Measurements from ENCODE around the gene JAKMIP1.

Gene JAKMIP1

DNA sequence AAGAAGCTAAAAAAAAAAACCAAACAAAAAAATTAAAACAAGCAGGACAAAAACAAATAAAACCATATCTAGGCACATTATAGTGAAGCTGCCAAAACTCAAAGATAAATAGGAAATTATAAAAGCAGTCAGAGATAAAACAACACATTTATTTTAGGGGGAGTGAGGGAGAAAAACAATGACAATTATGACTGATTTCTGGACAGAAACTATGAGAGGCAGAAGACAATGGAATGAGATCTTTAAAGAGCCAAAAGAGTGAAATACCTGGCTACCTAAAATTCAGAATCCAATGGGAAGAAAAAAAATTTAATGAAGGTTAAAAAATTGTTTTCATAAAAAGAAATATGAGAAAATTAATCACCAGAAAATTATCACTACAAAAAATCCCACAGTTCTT is 215.5 kb downstream of the JAKMIP1 start:
- TF ChIP-seq, protein P1, sequence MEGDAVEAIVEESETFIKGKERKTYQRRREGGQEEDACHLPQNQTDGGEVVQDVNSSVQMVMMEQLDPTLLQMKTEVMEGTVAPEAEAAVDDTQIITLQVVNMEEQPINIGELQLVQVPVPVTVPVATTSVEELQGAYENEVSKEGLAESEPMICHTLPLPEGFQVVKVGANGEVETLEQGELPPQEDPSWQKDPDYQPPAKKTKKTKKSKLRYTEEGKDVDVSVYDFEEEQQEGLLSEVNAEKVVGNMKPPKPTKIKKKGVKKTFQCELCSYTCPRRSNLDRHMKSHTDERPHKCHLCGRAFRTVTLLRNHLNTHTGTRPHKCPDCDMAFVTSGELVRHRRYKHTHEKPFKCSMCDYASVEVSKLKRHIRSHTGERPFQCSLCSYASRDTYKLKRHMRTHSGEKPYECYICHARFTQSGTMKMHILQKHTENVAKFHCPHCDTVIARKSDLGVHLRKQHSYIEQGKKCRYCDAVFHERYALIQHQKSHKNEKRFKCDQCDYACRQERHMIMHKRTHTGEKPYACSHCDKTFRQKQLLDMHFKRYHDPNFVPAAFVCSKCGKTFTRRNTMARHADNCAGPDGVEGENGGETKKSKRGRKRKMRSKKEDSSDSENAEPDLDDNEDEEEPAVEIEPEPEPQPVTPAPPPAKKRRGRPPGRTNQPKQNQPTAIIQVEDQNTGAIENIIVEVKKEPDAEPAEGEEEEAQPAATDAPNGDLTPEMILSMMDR (IDR thresholded peaks at IDR 0.05; ENCODE audit: low read depth, low read length, missing control alignments) = no peak
- no peak for DNase-seq (ENCODE audit: extremely low read depth, low read depth)
- H3K4me3 ChIP-seq (replicated peaks; ENCODE audit: low read depth, low read length) = no peak overlapping the region

DNA sequence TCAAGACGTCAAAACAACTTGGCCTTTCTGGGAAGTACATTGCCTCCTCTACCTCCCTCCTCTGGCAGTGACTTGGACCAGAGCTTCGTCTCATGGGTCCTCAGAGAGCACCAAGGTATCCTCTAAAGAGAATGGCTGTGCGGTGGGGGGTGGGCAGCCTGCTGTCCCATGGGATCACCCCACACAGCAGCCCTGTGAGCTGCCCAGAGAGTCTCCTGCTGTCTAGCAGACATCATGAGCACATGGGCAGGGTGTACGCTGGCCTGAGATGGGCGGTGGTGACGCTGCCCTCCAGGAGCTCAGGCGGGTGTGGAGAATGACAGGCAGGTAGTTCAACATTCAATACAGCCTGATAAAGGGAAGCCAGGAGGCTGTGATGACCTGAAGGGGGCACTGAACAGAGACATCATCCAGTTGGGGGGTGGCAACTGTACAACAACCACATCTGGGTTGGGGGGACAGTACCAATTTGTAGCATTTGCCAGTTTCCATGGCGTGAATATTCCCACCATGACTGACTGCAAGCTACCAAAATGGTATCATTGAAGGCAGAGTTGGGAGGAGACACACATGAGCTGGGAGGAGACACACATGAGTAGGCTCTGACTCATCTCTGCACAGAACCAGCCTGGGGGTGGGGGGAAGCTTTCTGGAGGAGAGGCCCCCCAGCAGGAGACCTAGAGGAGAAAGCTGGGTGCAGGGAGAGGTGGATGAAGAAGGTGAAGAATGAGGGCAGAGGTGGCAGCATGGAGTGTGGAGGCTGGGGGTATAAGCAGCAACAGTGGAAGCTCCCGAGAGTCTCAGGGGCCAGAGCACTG is 218.0 kb downstream of the JAKMIP1 start:
- DNase-seq (ENCODE audit: extremely low read depth, low read depth) = no peak
- no peak overlapping the region for H3K4me3 ChIP-seq (replicated peaks; ENCODE audit: low read depth, low read length)

DNA sequence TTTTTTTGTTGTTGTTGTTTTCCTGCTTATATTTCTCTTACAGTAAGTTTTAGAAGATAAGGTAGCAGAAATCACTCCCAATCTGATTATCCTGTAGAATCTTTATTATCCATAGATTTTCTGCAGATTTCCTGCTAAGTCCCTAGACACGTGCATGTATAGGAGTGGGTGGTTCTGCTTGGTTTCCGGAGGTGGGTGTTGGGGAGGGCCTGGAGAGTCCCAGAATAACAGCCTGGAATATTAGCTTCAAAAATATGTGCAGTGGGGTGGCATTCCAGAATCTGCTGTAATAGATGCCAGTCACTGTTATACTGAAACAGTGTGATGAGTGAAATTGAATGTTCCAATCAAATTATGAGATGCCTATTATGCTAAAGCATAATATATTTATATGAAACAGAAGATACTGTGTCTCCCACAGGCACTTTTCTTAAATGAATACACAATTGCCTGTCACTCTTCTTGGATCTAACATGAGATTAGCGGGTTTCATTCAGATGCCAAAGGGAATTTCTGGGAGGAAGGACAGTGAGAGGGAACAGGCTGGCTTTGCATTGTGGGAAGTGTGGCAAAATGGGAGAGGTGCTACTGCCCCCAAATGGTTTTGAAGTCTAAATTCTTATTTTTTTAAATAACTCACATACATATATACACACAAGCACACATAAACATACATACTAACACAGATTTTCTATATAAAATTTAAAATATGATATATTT is 219.8 kb downstream of the JAKMIP1 start:
- H3K4me3 ChIP-seq (replicated peaks; ENCODE audit: low read depth, low read length) = no peak overlapping the region
- no peak for DNase-seq (ENCODE audit: extremely low read depth, low read depth)
- TF ChIP-seq, protein P1 (IDR thresholded peaks at IDR 0.05; ENCODE audit: low read depth, low read length, missing control alignments) = no peak

More for the DNA sequence above, 218.0 kb downstream of the JAKMIP1 start:
- TF ChIP-seq, protein P1 (IDR thresholded peaks at IDR 0.05; ENCODE audit: low read depth, low read length, missing control alignments) = no peak

DNA sequence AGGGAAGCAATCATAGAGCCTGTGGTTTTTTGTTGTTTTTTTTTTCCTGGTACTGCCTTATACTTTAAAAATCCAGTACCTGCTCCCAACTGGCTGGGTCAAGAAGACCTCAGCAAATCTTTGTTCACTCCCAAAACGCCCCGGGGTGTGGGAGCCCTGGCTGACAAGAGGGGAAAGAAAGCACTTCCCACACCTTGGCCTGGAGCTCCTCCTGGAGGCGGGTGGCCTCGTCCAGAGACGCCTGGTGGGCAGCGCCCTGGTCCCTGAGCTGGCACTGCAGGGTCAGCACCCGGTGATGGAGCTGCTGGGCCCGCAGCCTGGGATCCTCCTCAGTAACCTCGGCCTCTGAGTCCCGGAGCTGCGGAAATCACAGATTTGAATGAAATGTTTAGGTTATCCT is 220.4 kb downstream of the JAKMIP1 start:
- H3K4me3 ChIP-seq (replicated peaks; ENCODE audit: low read depth, low read length) = no peak overlapping the region
- no peak for DNase-seq (ENCODE audit: extremely low read depth, low read depth)
- TF ChIP-seq, protein P1 (IDR thresholded peaks at IDR 0.05; ENCODE audit: low read depth, low read length, missing control alignments) = peak; percentile 44

DNA sequence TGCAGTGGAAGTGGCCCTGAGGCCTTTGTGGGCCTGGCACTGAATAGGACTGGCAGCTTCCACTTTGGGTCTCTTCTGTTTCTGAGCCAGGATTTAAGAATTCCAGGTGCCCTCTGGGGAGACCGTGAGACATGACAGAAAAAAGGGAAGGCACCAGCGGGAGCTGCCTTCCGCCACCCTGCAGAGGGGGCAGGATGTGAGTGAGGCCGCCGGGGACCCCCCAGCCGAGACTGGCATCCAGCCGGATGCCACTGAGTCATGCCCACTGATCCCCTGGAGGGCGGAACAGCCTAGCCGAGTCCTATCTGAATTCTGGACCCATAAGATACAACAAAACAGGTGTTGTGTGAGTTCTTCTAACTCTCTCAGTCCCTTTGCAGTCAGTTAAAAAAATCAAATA is 223.4 kb downstream of the JAKMIP1 start:
- H3K4me3 ChIP-seq (replicated peaks; ENCODE audit: low read depth, low read length) = no peak overlapping the region
- TF ChIP-seq, protein P1 (IDR thresholded peaks at IDR 0.05; ENCODE audit: low read depth, low read length, missing control alignments) = no peak
- no peak for DNase-seq (ENCODE audit: extremely low read depth, low read depth)

DNA sequence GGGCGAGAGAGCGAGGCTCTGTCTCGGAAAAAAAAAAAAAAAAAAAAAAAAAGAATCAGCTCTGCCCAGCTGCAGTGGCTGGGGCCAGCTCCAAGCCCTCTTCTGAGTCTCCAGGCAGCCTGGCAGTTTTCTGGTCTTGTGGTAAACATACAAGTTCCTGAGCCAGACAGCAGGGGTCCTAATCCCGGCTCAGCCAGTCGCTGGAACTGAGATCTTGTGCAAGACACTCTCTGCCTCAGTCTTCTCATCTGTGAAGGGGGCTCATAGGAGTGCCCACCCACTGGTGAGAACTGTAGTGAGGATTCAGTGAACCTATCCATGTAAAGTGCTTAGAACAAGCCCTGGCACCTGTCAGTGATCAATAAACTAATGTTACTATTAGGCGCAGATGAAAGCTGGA is 223.9 kb downstream of the JAKMIP1 start:
- DNase-seq (ENCODE audit: extremely low read depth, low read depth) = no peak
- TF ChIP-seq, protein P1 (IDR thresholded peaks at IDR 0.05; ENCODE audit: low read depth, low read length, missing control alignments) = no peak
- H3K4me3 ChIP-seq (replicated peaks; ENCODE audit: low read depth, low read length) = no peak overlapping the region
